T-helper 2 cell treated with Interferon-gamma antibody and Interleukin-4, amounts not matched to agents 5 μg/mL and 100 μg/mL, for 36 hours (primary cell): ENCODE data around the gene SDK1.
"Not testable (repeated sequence)": the region's sequence is repeated elsewhere in the genome, so short reads cannot be mapped to it uniquely, and the experiment has no call there.

Experiments used
- DNase-seq: peaks from one replicate; pipeline ENCODE4 v3.0.0; 2021; ENCODE audit warnings: low spot score
- H3K27ac Mint-ChIP-seq: one replicate; pipeline ENCODE4 v1.8.0; 2021; ENCODE audit warnings: mild to moderate bottlenecking, mixed read lengths
- H3K27me3 Mint-ChIP-seq: one replicate; pipeline ENCODE4 v1.8.0; 2021; ENCODE audit warnings: low read depth, mixed read lengths
- H3K36me3 Mint-ChIP-seq: one replicate; pipeline ENCODE4 v1.8.0; 2021; ENCODE audit warnings: low read depth, mixed read lengths
- H3K4me1 Mint-ChIP-seq: one replicate; pipeline ENCODE4 v1.8.0; 2021; ENCODE audit warnings: low read depth, mixed read lengths
- H3K4me3 Mint-ChIP-seq: one replicate; pipeline ENCODE4 v1.8.0; 2022; ENCODE audit warnings: mild to moderate bottlenecking, moderate library complexity, mixed read lengths
- H3K9me3 Mint-ChIP-seq: one replicate; pipeline ENCODE4 v1.8.0; 2021; ENCODE audit warnings: mixed read lengths

The SDK1 gene

DNA sequence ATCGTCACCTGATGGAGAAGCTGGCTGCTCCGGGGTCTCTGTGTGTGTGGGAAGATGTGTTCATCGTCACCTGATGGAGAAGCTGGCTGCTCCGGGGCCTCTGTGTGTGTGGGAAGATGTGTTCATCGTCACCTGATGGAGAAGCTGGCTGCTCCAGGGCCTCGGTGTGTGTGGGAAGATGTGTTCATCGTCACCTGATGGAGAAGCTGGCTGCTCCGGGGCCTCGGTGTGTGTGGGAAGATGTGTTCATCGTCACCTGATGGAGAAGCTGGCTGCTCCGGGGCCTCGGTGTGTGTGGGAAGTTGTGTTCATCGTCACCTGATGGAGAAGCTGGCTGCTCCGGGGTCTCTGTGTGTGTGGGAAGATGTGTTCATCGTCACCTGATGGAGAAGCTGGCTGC is 959.1 kb downstream of the SDK1 start:
- H3K36me3 Mint-ChIP-seq, H3K4me3 Mint-ChIP-seq, DNase-seq, H3K4me1 Mint-ChIP-seq, H3K27me3 Mint-ChIP-seq, H3K27ac Mint-ChIP-seq: not testable (repeated sequence)
- H3K9me3 Mint-ChIP-seq = peaks cover 12% of the 10 kb centered on the region

DNA sequence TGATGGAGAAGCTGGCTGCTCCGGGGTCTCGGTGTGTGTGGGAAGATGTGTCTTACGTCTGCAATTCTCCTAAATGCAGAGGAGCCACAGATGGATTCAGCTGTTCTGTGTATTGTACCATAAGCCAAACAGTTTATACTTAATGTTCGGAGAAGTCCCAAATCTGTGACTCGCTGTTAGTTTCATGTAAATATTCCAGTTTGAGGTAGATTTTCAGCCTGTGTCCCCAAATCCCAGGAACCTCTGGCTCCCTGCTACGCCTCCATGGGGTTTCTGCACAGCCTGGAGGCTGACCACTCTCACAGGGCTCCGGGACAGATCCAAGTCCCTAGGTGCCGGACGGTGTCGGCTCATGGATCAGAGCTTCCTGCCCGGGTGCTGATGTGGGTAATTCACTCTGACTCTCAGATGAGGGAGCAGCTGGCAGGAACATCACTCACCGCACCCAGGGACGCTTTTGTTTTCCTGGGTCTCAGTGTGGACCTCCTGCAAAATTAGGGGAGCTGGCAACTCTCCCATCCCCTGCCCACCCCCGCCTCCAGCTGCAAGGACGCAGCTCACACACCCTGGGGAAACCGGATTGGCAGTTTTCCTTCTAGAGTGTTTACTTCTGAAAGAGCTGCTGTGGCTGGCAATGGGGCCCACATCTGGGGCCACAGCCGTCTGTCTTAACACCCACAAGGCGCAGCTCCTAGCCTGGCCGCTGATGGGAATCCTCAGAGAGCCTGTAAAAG is 960.0 kb downstream of the SDK1 start:
- no peaks in the 10 kb centered on the region for H3K4me1 Mint-ChIP-seq
- no peaks in the 10 kb centered on the region for H3K36me3 Mint-ChIP-seq
- H3K27ac Mint-ChIP-seq = no peak overlapping the region
- no peak for DNase-seq
- no peak overlapping the region for H3K4me3 Mint-ChIP-seq
- no peaks in the 10 kb centered on the region for H3K27me3 Mint-ChIP-seq
- peaks cover 10% of the 10 kb centered on the region for H3K9me3 Mint-ChIP-seq

DNA sequence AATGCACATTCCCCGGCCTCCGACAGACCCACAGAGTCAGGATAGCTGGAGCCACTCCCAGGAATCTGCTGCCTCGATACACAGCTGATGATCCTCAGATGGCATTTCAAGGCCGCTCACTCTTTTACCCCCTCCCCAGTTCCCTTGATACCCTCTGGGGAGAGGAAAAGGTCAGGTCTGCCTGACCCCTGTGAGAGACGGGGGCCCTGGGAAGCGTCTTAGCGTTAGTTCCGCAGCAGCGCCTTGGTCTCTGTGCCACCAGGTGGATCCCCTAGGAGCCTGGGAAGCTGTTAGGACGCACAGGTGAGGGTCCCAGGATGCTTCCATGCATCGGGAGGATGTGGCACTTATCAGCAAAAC is 960.5 kb downstream of the SDK1 start:
- H3K27me3 Mint-ChIP-seq = no peaks in the 10 kb centered on the region
- H3K4me1 Mint-ChIP-seq = no peaks in the 10 kb centered on the region
- no peaks in the 10 kb centered on the region for H3K36me3 Mint-ChIP-seq
- H3K9me3 Mint-ChIP-seq = peaks cover 10% of the 10 kb centered on the region
- H3K4me3 Mint-ChIP-seq = no peak overlapping the region
- DNase-seq = no peak
- H3K27ac Mint-ChIP-seq = no peak overlapping the region

DNA sequence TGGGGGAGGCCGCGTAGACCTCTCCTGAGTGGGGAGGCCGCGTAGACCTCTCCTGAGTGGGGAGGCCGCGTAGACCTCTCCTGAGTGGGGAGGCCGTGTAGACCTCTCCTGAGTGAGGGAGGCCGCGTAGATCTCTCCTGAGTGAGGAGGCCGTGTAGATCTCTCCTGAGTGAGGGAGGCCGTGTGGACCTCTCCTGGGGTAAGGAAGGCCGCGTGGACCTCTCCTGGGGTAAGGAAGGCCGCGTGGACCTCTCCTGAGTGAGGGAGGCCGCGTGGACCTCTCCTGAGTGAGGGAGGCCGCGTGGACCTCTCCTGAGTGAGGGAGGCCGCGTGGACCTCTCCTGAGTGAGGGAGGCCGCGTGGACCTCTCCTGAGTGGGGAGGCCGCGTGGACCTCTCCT is 963.2 kb downstream of the SDK1 start:
- DNase-seq, H3K9me3 Mint-ChIP-seq, H3K4me1 Mint-ChIP-seq, H3K27me3 Mint-ChIP-seq, H3K27ac Mint-ChIP-seq, H3K36me3 Mint-ChIP-seq, H3K4me3 Mint-ChIP-seq: not testable (repeated sequence)

DNA sequence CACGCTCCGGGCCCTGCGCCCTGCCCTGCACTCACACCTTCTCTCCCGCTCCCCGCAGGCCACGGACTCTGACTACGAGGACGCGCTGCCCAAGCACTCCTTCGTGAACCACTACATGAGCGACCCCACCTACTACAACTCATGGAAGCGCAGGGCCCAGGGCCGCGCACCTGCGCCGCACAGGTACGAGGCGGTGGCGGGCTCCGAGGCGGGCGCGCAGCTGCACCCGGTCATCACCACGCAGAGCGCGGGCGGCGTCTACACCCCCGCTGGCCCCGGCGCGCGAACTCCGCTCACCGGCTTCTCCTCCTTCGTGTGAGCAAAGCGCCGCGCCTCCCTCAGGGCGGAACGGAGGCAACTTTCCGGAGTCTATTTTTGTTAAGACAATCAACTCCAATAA is 964.0 kb downstream of the SDK1 start:
- Mint-ChIP-seq H3K36me3 (no peaks in the 10 kb centered on the region), H3K4me1 (no peaks in the 10 kb centered on the region), H3K27me3 (no peaks in the 10 kb centered on the region), H3K27ac (no peak overlapping the region), H3K4me3 (no peak overlapping the region), H3K9me3 (peaks cover 5% of the 10 kb centered on the region)
- DNase-seq = no peak

DNA sequence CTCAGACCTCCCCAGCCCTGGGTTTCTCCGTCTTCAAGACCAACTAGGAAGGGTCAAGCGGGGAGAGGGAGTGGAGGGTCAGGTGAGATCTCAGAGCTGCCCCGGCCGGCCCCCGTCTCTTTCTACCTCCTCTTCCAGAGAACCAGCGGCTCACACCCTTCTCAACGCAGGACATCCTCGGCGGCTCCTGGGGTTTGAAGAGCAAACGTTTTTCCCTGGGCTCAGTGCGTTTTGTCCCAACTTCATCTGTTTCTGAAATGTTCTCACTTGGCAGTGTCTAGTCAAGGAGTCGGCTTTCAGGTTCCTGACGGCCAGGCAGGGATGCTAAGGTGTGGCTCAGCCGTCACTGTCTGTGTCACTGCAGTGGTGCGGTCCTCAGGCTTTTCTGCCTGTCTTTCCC is 964.6 kb downstream of the SDK1 start:
- Mint-ChIP-seq H3K4me3 (no peak overlapping the region), H3K4me1 (no peaks in the 10 kb centered on the region), H3K27me3 (no peaks in the 10 kb centered on the region), H3K9me3 (peaks cover 5% of the 10 kb centered on the region), H3K36me3 (no peaks in the 10 kb centered on the region), H3K27ac (no peak overlapping the region)
- DNase-seq = no peak

DNA sequence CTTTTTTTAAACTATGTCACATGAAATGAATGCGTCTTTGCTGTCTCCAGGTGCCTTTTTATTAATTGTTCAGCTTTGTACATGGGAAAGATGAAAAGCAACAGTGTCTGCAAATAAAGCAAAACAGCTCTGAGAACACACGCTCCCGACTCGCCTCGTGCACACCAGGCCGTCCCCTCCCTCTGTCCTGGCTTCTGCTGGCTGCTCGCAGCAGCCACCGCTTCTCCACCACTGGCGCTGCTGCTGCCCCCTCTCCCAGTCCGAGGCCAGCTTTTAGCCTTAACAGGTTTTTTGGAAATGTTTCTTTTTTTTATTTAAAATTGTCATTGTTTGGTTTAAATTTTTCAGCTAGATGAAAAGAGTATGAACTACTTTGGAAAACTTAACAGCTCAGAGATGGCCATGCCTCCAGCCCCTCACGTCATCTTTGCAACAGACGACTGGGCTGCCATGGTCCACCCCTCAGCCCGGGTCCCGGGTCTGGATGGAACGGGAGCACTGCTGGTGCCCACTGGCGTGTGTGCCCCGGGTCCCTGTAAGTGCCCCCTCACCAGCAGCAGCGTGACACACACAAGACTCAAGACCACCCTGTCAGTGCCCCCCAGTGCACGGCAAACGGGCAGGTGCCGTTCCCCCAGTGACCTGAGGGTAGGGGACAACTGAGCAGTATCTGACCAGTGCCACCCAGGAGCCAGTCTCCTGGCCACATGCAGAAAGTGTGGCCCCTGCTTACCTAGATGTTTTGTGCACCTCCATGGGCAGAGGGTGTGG is 965.4 kb downstream of the SDK1 start:
- Mint-ChIP-seq H3K27ac (no peak overlapping the region), H3K4me1 (no peaks in the 10 kb centered on the region), H3K36me3 (no peaks in the 10 kb centered on the region), H3K4me3 (no peak overlapping the region), H3K27me3 (no peaks in the 10 kb centered on the region), H3K9me3 (peaks cover 5% of the 10 kb centered on the region)
- no peak for DNase-seq

DNA sequence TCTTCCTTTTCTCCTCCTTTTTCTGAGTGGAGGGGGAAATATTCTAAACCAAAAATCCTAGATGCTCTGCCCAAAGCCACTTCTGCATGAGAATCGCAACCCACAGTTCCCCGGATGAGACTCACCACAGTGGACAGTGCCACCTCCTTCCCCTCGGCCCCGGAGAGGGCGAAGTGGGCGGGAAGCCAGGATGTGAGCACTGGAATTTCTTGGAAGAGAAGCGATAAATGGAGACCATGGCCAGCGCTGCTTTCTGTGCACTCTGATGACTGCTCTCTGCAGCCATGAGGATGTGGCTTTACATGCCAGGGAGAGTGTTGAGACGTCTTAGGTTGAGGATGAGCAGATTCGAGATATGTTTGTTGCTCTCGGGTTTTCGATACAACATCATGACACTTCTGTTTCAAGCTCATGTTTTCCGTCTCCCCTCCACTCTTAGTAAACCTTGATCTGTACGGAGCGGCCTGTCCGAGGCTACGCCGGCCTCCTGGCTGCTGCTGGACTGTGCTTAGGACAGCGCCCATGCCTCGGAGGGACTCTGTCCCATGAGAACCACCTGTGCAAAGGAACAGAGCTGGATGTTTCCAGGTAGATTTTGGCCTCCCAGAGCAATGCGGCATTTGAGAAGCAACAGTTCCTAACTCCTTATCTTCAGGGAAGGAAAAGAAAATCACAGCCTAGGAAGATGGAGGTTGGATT is 966.4 kb downstream of the SDK1 start:
- Mint-ChIP-seq H3K27ac (no peak overlapping the region), H3K4me3 (no peak overlapping the region), H3K9me3 (peaks cover 5% of the 10 kb centered on the region), H3K27me3 (no peaks in the 10 kb centered on the region), H3K4me1 (no peaks in the 10 kb centered on the region), H3K36me3 (no peaks in the 10 kb centered on the region)
- DNase-seq = no peak

DNA sequence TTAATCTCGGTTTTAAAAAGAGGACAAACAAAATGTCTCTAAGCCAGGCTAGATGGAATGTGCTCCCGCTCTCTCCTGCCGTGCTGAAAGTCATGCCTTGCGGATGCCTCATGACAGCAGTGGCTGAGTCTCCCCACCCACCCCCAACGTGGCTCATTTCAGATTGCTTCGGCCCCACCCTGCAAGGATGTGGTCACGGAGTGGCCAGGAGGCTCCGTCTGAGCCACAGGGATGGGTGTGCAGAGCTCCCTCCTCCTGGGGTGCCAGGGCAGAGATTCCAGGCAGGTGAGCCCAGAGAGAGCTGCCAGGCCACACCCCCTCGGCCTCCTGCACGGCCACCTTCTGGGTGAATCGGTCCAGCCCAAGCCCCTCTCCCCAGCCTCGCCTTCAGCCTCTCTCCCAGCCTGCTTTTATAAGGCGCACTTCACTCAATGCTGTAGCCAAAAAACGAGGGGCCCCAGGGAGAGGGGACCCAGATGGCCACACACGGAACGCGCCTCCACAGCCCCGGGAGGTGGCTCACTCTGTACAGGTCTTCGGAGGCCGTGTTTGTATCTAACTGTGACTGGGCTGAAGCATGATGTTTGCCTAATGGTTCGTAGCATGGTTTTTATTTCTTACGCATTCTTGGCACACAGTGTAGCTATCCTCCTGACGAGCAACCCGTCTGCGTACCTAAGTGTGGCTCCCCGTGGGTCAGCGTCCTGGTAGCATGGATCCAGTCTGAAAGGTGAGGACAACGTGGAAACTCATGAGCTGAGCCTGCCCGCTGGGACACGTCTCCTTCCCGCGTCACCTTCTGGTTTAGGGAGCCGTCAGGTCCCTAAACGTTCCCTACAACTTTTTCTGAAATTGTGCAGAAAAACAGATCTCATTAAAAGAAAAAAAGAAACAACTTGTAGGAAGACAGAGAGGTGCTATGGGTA is 967.3 kb downstream of the SDK1 start:
- H3K4me3 Mint-ChIP-seq = no peak overlapping the region
- no peaks in the 10 kb centered on the region for H3K4me1 Mint-ChIP-seq
- no peak overlapping the region for H3K27ac Mint-ChIP-seq
- peaks cover 5% of the 10 kb centered on the region for H3K9me3 Mint-ChIP-seq
- H3K27me3 Mint-ChIP-seq = no peaks in the 10 kb centered on the region
- no peak for DNase-seq
- H3K36me3 Mint-ChIP-seq = no peaks in the 10 kb centered on the region

DNA sequence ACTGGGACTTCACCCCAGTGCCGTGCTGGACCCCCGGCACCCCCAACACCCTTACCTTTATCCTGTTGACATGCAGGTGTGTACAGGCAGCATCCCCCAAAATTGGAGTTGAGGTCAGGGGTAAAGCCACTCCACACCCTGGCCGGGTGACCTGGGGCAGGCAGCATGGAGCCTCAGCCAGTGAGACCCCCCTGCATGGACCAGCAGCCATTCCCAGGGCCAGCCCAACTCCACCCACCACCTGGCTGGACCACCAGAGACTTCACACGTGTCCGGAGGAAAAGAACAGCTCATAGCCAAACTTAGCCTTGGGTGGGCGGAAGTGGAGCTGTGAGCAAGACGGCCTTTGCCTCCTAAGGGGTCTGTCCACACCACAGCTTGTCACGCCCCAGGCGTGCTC is 968.0 kb downstream of the SDK1 start:
- Mint-ChIP-seq H3K4me1 (no peaks in the 10 kb centered on the region), H3K36me3 (no peaks in the 10 kb centered on the region), H3K27ac (no peak overlapping the region), H3K4me3 (no peak overlapping the region), H3K27me3 (no peaks in the 10 kb centered on the region), H3K9me3 (peaks cover 8% of the 10 kb centered on the region)
- no peak for DNase-seq

DNA sequence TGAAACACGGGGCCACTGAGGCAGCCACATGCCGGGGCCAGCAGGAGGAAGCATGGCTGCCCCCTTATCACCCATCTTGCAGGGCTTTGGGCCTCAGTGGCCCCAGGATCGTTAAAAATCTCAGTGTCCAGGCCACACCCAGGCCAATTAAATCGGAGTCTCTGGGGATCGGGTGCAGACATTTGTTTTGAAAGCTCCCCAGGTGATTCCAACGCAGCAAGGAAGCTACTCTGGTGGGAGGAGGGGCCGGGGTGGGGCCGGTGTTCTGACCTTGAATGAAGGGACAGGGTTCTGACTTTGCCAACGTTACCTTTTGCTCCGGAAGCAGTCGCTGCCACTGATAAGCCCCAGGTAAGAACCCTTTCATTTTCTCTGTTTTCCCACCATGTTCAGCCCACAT is 968.7 kb downstream of the SDK1 start:
- H3K9me3 Mint-ChIP-seq = peaks cover 8% of the 10 kb centered on the region
- DNase-seq = no peak
- no peaks in the 10 kb centered on the region for H3K4me1 Mint-ChIP-seq
- no peaks in the 10 kb centered on the region for H3K36me3 Mint-ChIP-seq
- H3K4me3 Mint-ChIP-seq = no peak overlapping the region
- no peaks in the 10 kb centered on the region for H3K27me3 Mint-ChIP-seq
- no peak overlapping the region for H3K27ac Mint-ChIP-seq

DNA sequence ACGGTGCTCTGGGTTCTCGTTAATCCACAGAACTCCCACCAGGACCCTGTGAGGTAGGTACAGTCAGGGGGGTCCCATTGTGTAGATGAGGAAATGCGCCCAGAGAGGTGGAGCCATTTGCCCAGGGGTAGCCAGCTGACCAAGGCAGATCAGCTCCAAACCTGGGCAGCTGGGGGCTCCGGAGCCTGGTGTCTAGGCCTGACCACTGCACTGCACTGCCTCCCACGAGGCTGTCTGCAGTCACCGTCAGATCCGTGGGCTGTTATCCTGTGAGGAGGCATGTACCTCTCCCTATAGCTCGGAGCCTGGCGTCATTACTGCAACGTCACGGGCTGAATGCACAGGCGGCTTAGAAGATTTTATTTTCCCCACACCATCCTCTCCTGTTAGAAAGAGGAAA is 969.2 kb downstream of the SDK1 start:
- H3K4me1 Mint-ChIP-seq = no peaks in the 10 kb centered on the region
- H3K36me3 Mint-ChIP-seq = no peaks in the 10 kb centered on the region
- no peak overlapping the region for H3K27ac Mint-ChIP-seq
- DNase-seq = no peak
- no peaks in the 10 kb centered on the region for H3K27me3 Mint-ChIP-seq
- no peak overlapping the region for H3K4me3 Mint-ChIP-seq
- peaks cover 8% of the 10 kb centered on the region for H3K9me3 Mint-ChIP-seq

DNA sequence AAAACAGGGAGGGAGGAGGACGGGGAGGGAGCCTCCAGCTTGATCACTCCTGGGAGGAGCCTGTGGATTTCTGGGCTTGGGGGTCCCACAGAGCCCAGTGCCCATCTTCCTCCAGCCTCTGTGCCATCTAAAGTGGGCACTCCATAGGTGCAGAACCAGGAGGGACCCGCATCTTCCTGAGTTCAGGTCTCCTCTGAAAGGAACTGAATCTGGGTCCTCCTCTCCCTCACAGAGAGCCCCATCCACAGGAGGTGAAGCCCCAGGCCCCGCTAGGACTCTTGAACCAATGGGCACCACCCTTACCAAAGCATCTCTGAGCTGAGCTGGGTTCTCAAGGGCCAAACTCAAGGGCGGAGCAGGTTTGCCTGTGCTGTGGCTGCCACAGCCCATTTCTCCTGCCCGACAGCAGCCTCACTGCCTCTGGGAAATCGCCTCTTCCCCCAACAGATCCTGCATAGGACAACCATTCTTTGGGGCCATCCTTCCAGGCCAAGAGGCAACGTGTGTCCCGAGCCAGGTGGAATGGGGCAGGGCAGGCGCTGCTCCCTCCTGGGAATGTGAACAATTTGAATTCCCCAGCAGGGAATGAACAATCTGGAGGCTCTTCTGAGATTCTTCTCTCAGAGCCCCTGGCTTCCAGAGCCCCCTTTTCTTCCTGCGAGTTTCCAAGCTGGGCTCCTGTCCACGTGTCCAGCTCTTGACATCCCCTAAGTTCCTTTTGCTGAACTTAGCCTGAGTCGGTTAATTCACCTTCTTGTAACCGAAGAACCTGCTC is 970.1 kb downstream of the SDK1 start:
- Mint-ChIP-seq H3K9me3 (peaks cover 8% of the 10 kb centered on the region), H3K27ac (no peak overlapping the region), H3K4me1 (no peaks in the 10 kb centered on the region), H3K36me3 (no peaks in the 10 kb centered on the region), H3K4me3 (no peak overlapping the region), H3K27me3 (no peaks in the 10 kb centered on the region)
- DNase-seq = no peak
